SK-N-SH (cell line): ENCODE data around the gene PRRX1. TPM values are rescaled to one million over a fixed set of nuclear protein-coding genes. Genes with fewer than 3 reads are reported as not detected.

Experiments
- CTCF ChIA-PET: fragments of 300-600, 350-600 bp; formaldehyde crosslinking; extraction: SDS; loops from one replicate; lab custom pipeline; 2021; lab: Yijun Ruan, JAX
- POLR2A ChIA-PET: fragments of 350-600 bp; sonication (Branson Sonifier 250); formaldehyde crosslinking; extraction: SDS; loops from one replicate; lab custom pipeline; 2020; ENCODE audit warnings: antibody characterized with exemption, inconsistent platforms; lab: Yijun Ruan, JAX
- DNase-seq: peaks from one replicate; pipeline ENCODE4 v3.0.0; 2012
- H2AFZ ChIP-seq: fragments of 200-600 bp; sonication (generic); 2 replicates; pipeline ENCODE4 v1.8.1; 2016; ENCODE audit warnings: antibody characterized with exemption, mild to moderate bottlenecking, low read depth
- H3F3A ChIP-seq: fragments of 200-600 bp; sonication (generic); replicated peaks from 2 replicates; pipeline ENCODE3; 2016; ENCODE audit warnings: antibody characterized with exemption, mild to moderate bottlenecking; ENCODE audit not compliant: insufficient read depth
- H3K27ac ChIP-seq, 2 experiments: fragments of 200-500 bp in 1 of 2; fragments of 200-600 bp in 1 of 2; sonication (Bioruptor generic) in 1 of 2; sonication (generic), shearing (Covaris generic) in 1 of 2; 2 replicates each; pipeline versions ENCODE4 v1.5.1 to v1.6.1; 2014 to 2016; ENCODE audit warnings: low read depth in 2 of 2, inconsistent platforms in 1 of 2, low read length in 1 of 2, mild to moderate bottlenecking in 1 of 2, mixed read lengths in 1 of 2
- H3K27me3 ChIP-seq: fragments of 200-600 bp; sonication (generic), shearing (Covaris generic); 2 replicates; pipeline ENCODE4 v1.6.1; 2016; ENCODE audit warnings: mixed run types; ENCODE audit not compliant: insufficient read depth
- H3K36me3 ChIP-seq, 2 experiments: fragments of 200-500 bp in 1 of 2; fragments of 200-600 bp in 1 of 2; sonication (Bioruptor generic) in 1 of 2; sonication (generic) in 1 of 2; replicated peaks in 1 of 2; 2 replicates each; pipeline versions ENCODE3 to v1.5.1; 2014 to 2016; ENCODE audit warnings: low read length in 1 of 2, mild to moderate bottlenecking in 1 of 2; ENCODE audit not compliant: insufficient read depth in 2 of 2, control insufficient read depth in 1 of 2
- H3K4me1 ChIP-seq, 2 experiments: fragments of 200-500 bp in 1 of 2; fragments of 200-600 bp in 1 of 2; sonication (Bioruptor generic) in 1 of 2; sonication (generic), shearing (Covaris generic) in 1 of 2; 2 replicates each; pipeline versions ENCODE4 v1.5.1 to v1.6.1; 2014 to 2016; ENCODE audit warnings: low read depth in 1 of 2, low read length in 1 of 2, mixed run types in 1 of 2; ENCODE audit not compliant: insufficient read depth in 2 of 2, control insufficient read depth in 1 of 2
- H3K4me2 ChIP-seq: fragments of 200-600 bp; sonication (generic), shearing (Covaris generic); 2 replicates; pipeline ENCODE4 v1.6.1; 2017; ENCODE audit warnings: mixed run types
- H3K4me3 ChIP-seq, 2 experiments: fragments of 200-500 bp in 1 of 2; fragments of 200-600 bp in 1 of 2; sonication (Bioruptor generic) in 1 of 2; sonication (generic), shearing (Covaris generic) in 1 of 2; 2 replicates each; pipeline versions ENCODE4 v1.5.1 to v1.8.1; 2014 to 2016; ENCODE audit warnings: low read depth in 2 of 2, inconsistent platforms in 1 of 2, low read length in 1 of 2, mild to moderate bottlenecking in 1 of 2, mixed read lengths in 1 of 2, moderate library complexity in 1 of 2
- H3K79me2 ChIP-seq: fragments of 200-600 bp; sonication (generic); 2 replicates; pipeline ENCODE4 v1.8.1; 2017; ENCODE audit warnings: mild to moderate bottlenecking; ENCODE audit not compliant: insufficient read depth
- H3K9ac ChIP-seq: fragments of 200-600 bp; sonication (generic); 2 replicates; pipeline ENCODE4 v1.6.1; 2017; ENCODE audit warnings: mixed run types
- H3K9me2 ChIP-seq: fragments of 200-600 bp; sonication (generic); 2 replicates; pipeline ENCODE4 v1.6.1; 2017; ENCODE audit warnings: mixed run types
- H3K9me3 ChIP-seq: fragments of 200-600 bp; sonication (generic); 2 replicates; pipeline ENCODE4 v1.6.1; 2017; ENCODE audit warnings: mixed run types, mild to moderate bottlenecking, moderate library complexity
- H4K20me1 ChIP-seq: fragments of 200-600 bp; sonication (generic); 2 replicates; pipeline ENCODE4 v1.6.1; 2017; ENCODE audit warnings: mild to moderate bottlenecking, mixed run types; ENCODE audit not compliant: insufficient read depth
- CHD2 ChIP-seq: fragments of 150-350 bp; IDR thresholded peaks from 2 replicates; pipeline ENCODE4 v1.6.1; 2018; ENCODE audit warnings: low read length; ENCODE audit not compliant: partially characterized antibody
- EP300 ChIP-seq, 2 experiments: IDR thresholded peaks; 2 replicates each; pipeline versions ENCODE4 v1.4.0 to v1.6.1; 2012; ENCODE audit warnings: borderline replicate concordance in 1 of 2, low read depth in 1 of 2, low read length in 1 of 2
- FOXJ3 ChIP-seq: sonication (generic); formaldehyde crosslinking; IDR thresholded peaks from 2 replicates; pipeline ENCODE4 v1.5.1; 2020; ENCODE audit warnings: mild to moderate bottlenecking, missing genetic modification reagents
- FOXM1 ChIP-seq: IDR thresholded peaks from 2 replicates; pipeline ENCODE4 v1.4.0; 2012; ENCODE audit warnings: low read depth, mild to moderate bottlenecking
- JUND ChIP-seq: IDR thresholded peaks from 2 replicates; pipeline ENCODE4 v1.4.0; 2012
- MAX ChIP-seq: IDR thresholded peaks from 2 replicates; pipeline ENCODE4 v1.4.0; 2012; ENCODE audit warnings: low read depth
- MXI1 ChIP-seq: IDR thresholded peaks from 2 replicates; pipeline ENCODE4 v1.6.1; 2012; ENCODE audit warnings: mild to moderate bottlenecking, low read depth, low read length, improper control_type of control experiment
- PBX3 ChIP-seq: IDR thresholded peaks from 2 replicates; pipeline ENCODE4; 2012
- POLR2AphosphoS5 ChIP-seq: IDR thresholded peaks from 2 replicates; pipeline ENCODE4 v1.6.1; 2012; ENCODE audit warnings: low read depth, low read length
- RAD21 ChIP-seq: IDR thresholded peaks from 2 replicates; pipeline ENCODE4 v1.6.1; 2012; ENCODE audit warnings: mild to moderate bottlenecking, low read length
- REST ChIP-seq: IDR thresholded peaks from 2 replicates; pipeline ENCODE4 v1.6.1; 2012; ENCODE audit warnings: mild to moderate bottlenecking, low read depth, low read length, moderate library complexity
- RFX5 ChIP-seq: IDR thresholded peaks from 2 replicates; pipeline ENCODE4 v1.6.1; 2012; ENCODE audit warnings: mild to moderate bottlenecking, improper control_type of control experiment, low read length
- RXRA ChIP-seq: IDR thresholded peaks from 2 replicates; pipeline ENCODE4 v1.4.0; 2012; ENCODE audit warnings: low read depth, mild to moderate bottlenecking, borderline replicate concordance
- TCF12 ChIP-seq: IDR thresholded peaks from 2 replicates; pipeline ENCODE4 v1.4.0; 2012
- TEAD4 ChIP-seq: IDR thresholded peaks from 2 replicates; pipeline ENCODE4 v1.4.0; 2012; ENCODE audit warnings: mild to moderate bottlenecking, borderline replicate concordance; ENCODE audit not compliant: insufficient read depth
- USF2 ChIP-seq: fragments of 150-350 bp; IDR thresholded peaks from 2 replicates; pipeline ENCODE4 v1.6.1; 2017; ENCODE audit warnings: antibody characterized with exemption, low read length, low read depth, borderline replicate concordance
- ZBTB33 ChIP-seq: IDR thresholded peaks from 2 replicates; pipeline ENCODE4 v1.4.0; 2012; ENCODE audit warnings: low read depth, borderline replicate concordance
- WGBS: methylation state at CpG from one replicate; pipeline ENCODE4 v1.1.6; 2017; ENCODE audit warnings: low lambda C conversion rate; 5-methylcytosine and 5-hydroxymethylcytosine counted together
- polyA plus RNA-seq, 3 experiments: library from polyadenylated mRNA; depleted of rRNA; stranded (reverse); fragments of >200 nt; gene quantifications; 2 replicates each; pipeline ENCODE4 v1.2.3, GENCODE V29; 2012

PRRX1 gene
- polyA plus RNA-seq, 1 of the 3 experiments (the other 2 are of a cell fraction): 356 TPM

- Histone ChIP-seq H2AFZ (no peak overlapping the region), H3K9me3 (no peaks in the 10 kb centered on the region), H3F3A (peaks cover 93% of the 10 kb centered on the region), H3K27ac (peak overlapping the region; percentile 79 to 91), H4K20me1 (no peaks in the 10 kb centered on the region), H3K9me2 (no peaks in the 10 kb centered on the region), H3K4me1 (peaks cover 43 to 47% of the 10 kb centered on the region in 2 experiments), H3K27me3 (no peaks in the 10 kb centered on the region), H3K4me3 (no peak overlapping the region), H3K79me2 (peaks cover 74% of the 10 kb centered on the region), H3K9ac (peak overlapping the region; percentile 37; the same call in 1 of the 2 replicates), H3K4me2 (peak overlapping the region; percentile 7; the same call in 1 of the 2 replicates), H3K36me3 (peaks cover 76 to 96% of the 10 kb centered on the region in 2 experiments)
- POLR2A ChIA-PET: no interaction called here
- no peak for TF ChIP-seq MXI1
- 0 out of 4 replicates have a peak, but pooled peaks of 1 of the 2 experiments have one; percentile 25 for TF ChIP-seq EP300 (IDR thresholded peaks at IDR 0.05; ENCODE audit: borderline replicate concordance in 1 of 2, low read depth in 1 of 2, low read length in 1 of 2)
- 0 out of 2 replicates have a peak, but pooled peaks have one; percentile 3 for TF ChIP-seq MAX
- peak; percentile 34 for TF ChIP-seq POLR2AphosphoS5
- TF ChIP-seq TEAD4: peak; percentile 18; the same call in 1 of the 2 replicates
- TF ChIP-seq CHD2: no peak
- no peak for TF ChIP-seq USF2
- no peak for TF ChIP-seq JUND
- TF ChIP-seq REST: no peak
- no peak for DNase-seq
- CTCF ChIA-PET: interaction anchor here (1.3 kb wide), 1 partner anchor 42 kb away, joined by 6 read pairs; no protein-coding TSS in a partner anchor
- 46% methylated on average over 4 of the region's 4 CpGs for WGBS
Observed at GRCh38 chr1:170731566-170732251, 67.8 kb downstream of the PRRX1 start.

- Histone ChIP-seq H2AFZ (no peak overlapping the region), H3K27ac (peak overlapping the region; percentile 79 to 91), H3K9me3 (no peaks in the 10 kb centered on the region), H3K27me3 (no peaks in the 10 kb centered on the region), H3K79me2 (peaks cover 69% of the 10 kb centered on the region), H3F3A (peaks cover 92% of the 10 kb centered on the region), H3K4me1 (peaks cover 42 to 43% of the 10 kb centered on the region in 2 experiments), H3K4me2 (peak overlapping the region; percentile 7; the same call in 1 of the 2 replicates), H3K9me2 (no peaks in the 10 kb centered on the region), H4K20me1 (no peaks in the 10 kb centered on the region), H3K9ac (no peak overlapping the region), H3K4me3 (no peak overlapping the region), H3K36me3 (peaks cover 79 to 96% of the 10 kb centered on the region in 2 experiments)
- ChIA-PET CTCF (no interaction called here), POLR2A (no interaction called here)
- no peak for DNase-seq
- WGBS: 11% methylated on average over 2 of the region's 2 CpGs
- TF ChIP-seq FOXJ3 (CRISPR knock-in tag) (no peak), MAX (0 out of 2 replicates have a peak, but pooled peaks have one; percentile 23), FOXM1 (no peak), RFX5 (no peak), USF2 (no peak), TCF12 (peak; percentile 84), PBX3 (peak; percentile 61; the same call in 1 of the 2 replicates), RAD21 (no peak), RXRA (no peak), ZBTB33 (no peak), JUND (peak; percentile 56)
Observed at GRCh38 chr1:170732252-170732588, 68.3 kb downstream of the PRRX1 start.
